Upper lobe of left lung (tissue), 4 donors: ENCODE results near the gene TRIP10.

Experiments
- EP300 ChIP-seq, 4 donors: sonication (generic); formaldehyde crosslinking; IDR thresholded peaks; one replicate each; pipeline ENCODE4 v1.5.1; 2017; ENCODE audit warnings: antibody characterized with exemption in 4 of 4, control low read depth in 2 of 4
- POLR2A ChIP-seq, 4 donors: fragments of 450-650 bp; IDR thresholded peaks; one replicate each; pipeline ENCODE4 v1.5.1; 2016 to 2017; ENCODE audit warnings: antibody characterized with exemption in 4 of 4, mild to moderate bottlenecking in 2 of 4
- POLR2AphosphoS5 ChIP-seq, 2 donors: sonication (generic); formaldehyde crosslinking; IDR thresholded peaks; one replicate each; pipeline ENCODE4 v1.5.1; 2017; ENCODE audit warnings: antibody characterized with exemption in 2 of 2
- TF ChIP-seq, protein P1 (sequence below), 6 experiments: fragments of 450-650 bp in 4 of 6; fragments of 200-600 bp in 2 of 6; sonication (generic) in 2 of 6; IDR thresholded peaks; one replicate each; pipeline ENCODE4 v1.5.1; 2016 to 2019; ENCODE audit warnings: antibody characterized with exemption in 6 of 6

DNA sequence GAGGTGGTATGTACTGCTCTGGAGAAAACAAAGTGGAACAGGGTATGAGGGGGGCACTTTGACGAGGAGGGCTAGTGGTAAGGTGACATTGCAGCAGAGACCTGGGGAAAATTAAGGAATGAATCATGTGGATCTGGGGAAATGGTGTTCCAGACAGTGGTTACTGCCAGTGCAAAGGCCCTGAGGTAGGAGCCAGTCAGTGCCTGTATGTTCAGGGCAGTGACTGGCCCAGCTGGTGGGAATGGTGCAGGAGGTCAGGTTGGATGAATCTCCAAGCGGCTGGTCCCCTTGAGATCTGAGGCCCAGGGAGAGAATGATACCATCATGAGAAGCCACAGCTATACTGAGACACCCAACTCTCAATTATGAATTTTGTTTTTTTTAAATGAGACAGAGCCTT, 38.0 kb downstream of the TRIP10 start:
- TF ChIP-seq, protein P1, sequence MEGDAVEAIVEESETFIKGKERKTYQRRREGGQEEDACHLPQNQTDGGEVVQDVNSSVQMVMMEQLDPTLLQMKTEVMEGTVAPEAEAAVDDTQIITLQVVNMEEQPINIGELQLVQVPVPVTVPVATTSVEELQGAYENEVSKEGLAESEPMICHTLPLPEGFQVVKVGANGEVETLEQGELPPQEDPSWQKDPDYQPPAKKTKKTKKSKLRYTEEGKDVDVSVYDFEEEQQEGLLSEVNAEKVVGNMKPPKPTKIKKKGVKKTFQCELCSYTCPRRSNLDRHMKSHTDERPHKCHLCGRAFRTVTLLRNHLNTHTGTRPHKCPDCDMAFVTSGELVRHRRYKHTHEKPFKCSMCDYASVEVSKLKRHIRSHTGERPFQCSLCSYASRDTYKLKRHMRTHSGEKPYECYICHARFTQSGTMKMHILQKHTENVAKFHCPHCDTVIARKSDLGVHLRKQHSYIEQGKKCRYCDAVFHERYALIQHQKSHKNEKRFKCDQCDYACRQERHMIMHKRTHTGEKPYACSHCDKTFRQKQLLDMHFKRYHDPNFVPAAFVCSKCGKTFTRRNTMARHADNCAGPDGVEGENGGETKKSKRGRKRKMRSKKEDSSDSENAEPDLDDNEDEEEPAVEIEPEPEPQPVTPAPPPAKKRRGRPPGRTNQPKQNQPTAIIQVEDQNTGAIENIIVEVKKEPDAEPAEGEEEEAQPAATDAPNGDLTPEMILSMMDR (IDR thresholded peaks at IDR 0.05), result no peak
- TF ChIP-seq EP300 (IDR thresholded peaks at IDR 0.05) (no peak), POLR2A (IDR thresholded peaks at IDR 0.05) (no peak), POLR2AphosphoS5 (IDR thresholded peaks at IDR 0.05) (no peak)
